AG04450 (cell line): Measurements from ENCODE around the gene MPPED2. TPM values are rescaled to one million over a fixed set of nuclear protein-coding genes. Genes with fewer than 3 reads are reported as not detected.

Experiments
- CTCF ChIA-PET: fragments of 300-600, 350-600 bp; formaldehyde crosslinking; extraction: SDS; loops from one replicate; lab custom pipeline; 2022; ENCODE audit warnings: antibody characterized with exemption, inconsistent platforms; lab: Charles Lee
- POLR2A ChIA-PET: fragments of 350-600 bp; formaldehyde crosslinking; extraction: SDS; loops from one replicate; lab custom pipeline; 2021; ENCODE audit warnings: antibody characterized with exemption, inconsistent platforms; lab: Yijun Ruan, JAX
- DNase-seq: peaks from one replicate; pipeline ENCODE4 v3.0.0-alpha.2; 2011; ENCODE audit warnings: low read depth, low spot score
- H3K27ac ChIP-seq: one replicate; pipeline ENCODE4 v1.5.1; 2012; ENCODE audit warnings: low read depth, low read length, control low read depth
- H3K27me3 ChIP-seq: one replicate; pipeline ENCODE4 v1.6.0; 2012; ENCODE audit warnings: low read length; ENCODE audit not compliant: control insufficient read depth, insufficient read depth
- H3K4me3 ChIP-seq: 2 replicates; pipeline ENCODE4 v1.5.1; 2011; ENCODE audit warnings: mild to moderate bottlenecking, low read depth, low read length, control low read depth
- H3K9me3 ChIP-seq: 2 replicates; pipeline ENCODE4 v1.5.1; 2012; ENCODE audit warnings: low read length; ENCODE audit not compliant: control insufficient read depth, insufficient read depth
- CTCF ChIP-seq: IDR thresholded peaks from 2 replicates; pipeline ENCODE4 v1.5.1; 2011; ENCODE audit warnings: low read depth, low read length, control low read depth, inconsistent platforms
- polyA plus RNA-seq: library from polyadenylated mRNA; depleted of rRNA; stranded (reverse); fragments of >200 nt; gene quantifications from 2 replicates; pipeline ENCODE4 v1.2.3, GENCODE V29; 2011

The MPPED2 gene
- polyA plus RNA-seq, 1 experiment: not detected

GRCh38 chr11:30508594-30508993 lies 77.6 kb downstream of the MPPED2 start:
- POLR2A ChIA-PET: no interaction called here
- TF ChIP-seq CTCF: no peak
- no peaks in the 10 kb centered on the region for H3K9me3 ChIP-seq
- H3K27ac ChIP-seq: no peak overlapping the region
- no peaks in the 10 kb centered on the region for H3K27me3 ChIP-seq
- no peak overlapping the region for H3K4me3 ChIP-seq
- no peak for DNase-seq
- CTCF ChIA-PET: no interaction called here

GRCh38 chr11:30505603-30506002 lies 80.5 kb downstream of the MPPED2 start:
- no peak overlapping the region for H3K4me3 ChIP-seq
- no peak for TF ChIP-seq CTCF
- ChIA-PET CTCF (no interaction called here), POLR2A (no interaction called here)
- no peaks in the 10 kb centered on the region for H3K27me3 ChIP-seq
- DNase-seq: no peak
- H3K27ac ChIP-seq: no peak overlapping the region
- H3K9me3 ChIP-seq: no peaks in the 10 kb centered on the region

- no peak overlapping the region for H3K4me3 ChIP-seq
- POLR2A ChIA-PET: no interaction called here
- CTCF ChIA-PET: no interaction called here
- no peaks in the 10 kb centered on the region for H3K27me3 ChIP-seq
- no peak for DNase-seq
- no peaks in the 10 kb centered on the region for H3K9me3 ChIP-seq
- no peak overlapping the region for H3K27ac ChIP-seq
- TF ChIP-seq CTCF: no peak
Measured at GRCh38 chr11:30504468-30504867, 81.7 kb downstream of the MPPED2 start.

GRCh38 chr11:30503156-30503555 lies 83.0 kb downstream of the MPPED2 start:
- TF ChIP-seq CTCF: no peak
- DNase-seq: no peak
- CTCF ChIA-PET: no interaction called here

GRCh38 chr11:30502305-30502704 lies 83.8 kb downstream of the MPPED2 start:
- H3K9me3 ChIP-seq: no peaks in the 10 kb centered on the region
- no peak overlapping the region for H3K27ac ChIP-seq
- no peak overlapping the region for H3K4me3 ChIP-seq
- POLR2A ChIA-PET: no interaction called here
- peaks cover 1% of the 10 kb centered on the region for H3K27me3 ChIP-seq
- TF ChIP-seq CTCF: no peak
- no peak for DNase-seq
- CTCF ChIA-PET: no interaction called here

More at GRCh38 chr11:30503156-30503555, 83.0 kb downstream of the MPPED2 start:
- Histone ChIP-seq H3K9me3 (no peaks in the 10 kb centered on the region), H3K4me3 (no peak overlapping the region), H3K27ac (no peak overlapping the region), H3K27me3 (no peaks in the 10 kb centered on the region)
- POLR2A ChIA-PET: no interaction called here
